Smooth muscle cell of the brain vasculature (primary cell): ENCODE results near the gene KCNT2.
A peak's percentile ranks its signal among the peaks of the same experiment; 100 is the strongest.
"Not testable (repeated sequence)": the region's sequence is repeated elsewhere in the genome, so short reads cannot be mapped to it uniquely, and the experiment has no call there.

Experiments
- DNase-seq: peaks from one replicate; pipeline ENCODE4 v3.0.0-alpha.2; 2012; ENCODE audit warnings: low read depth, low spot score

The KCNT2 gene

GRCh38 chr1:196590959-196591358, 17.3 kb downstream of the KCNT2 start:
- DNase-seq = no peak

GRCh38 chr1:196590012-196590708, 18.1 kb downstream of the KCNT2 start:
- DNase-seq = no peak

- no peak for DNase-seq
These were observed 23.5 kb downstream of the KCNT2 start for GRCh38 chr1:196584696-196585095.

- DNase-seq = no peak
These were observed 30.9 kb downstream of the KCNT2 start for GRCh38 chr1:196577386-196577785.

- no peak for DNase-seq
These were observed 35.0 kb downstream of the KCNT2 start for GRCh38 chr1:196573226-196573625.

GRCh38 chr1:196567238-196567637, 41.0 kb downstream of the KCNT2 start:
- no peak for DNase-seq

- DNase-seq = no peak
These were observed 44.5 kb downstream of the KCNT2 start for GRCh38 chr1:196563768-196564167.

GRCh38 chr1:196559314-196559713, 48.9 kb downstream of the KCNT2 start:
- no peak for DNase-seq

GRCh38 chr1:196558411-196558810, 49.8 kb downstream of the KCNT2 start:
- DNase-seq = peak; percentile 40

- no peak for DNase-seq
These were observed 50.4 kb downstream of the KCNT2 start for GRCh38 chr1:196557797-196558196.

- DNase-seq = no peak
These were observed 57.5 kb downstream of the KCNT2 start for GRCh38 chr1:196550731-196551130.

GRCh38 chr1:196546272-196547111, 61.7 kb downstream of the KCNT2 start:
- no peak for DNase-seq

GRCh38 chr1:196545222-196545621, 63.0 kb downstream of the KCNT2 start:
- no peak for DNase-seq

GRCh38 chr1:196544617-196545016, 63.6 kb downstream of the KCNT2 start:
- DNase-seq = no peak

- no peak for DNase-seq
These were observed 64.4 kb downstream of the KCNT2 start for GRCh38 chr1:196543833-196544232.

GRCh38 chr1:196538473-196538872, 69.8 kb downstream of the KCNT2 start:
- DNase-seq = no peak

GRCh38 chr1:196535727-196536126, 72.5 kb downstream of the KCNT2 start:
- no peak for DNase-seq

- no peak for DNase-seq
These were observed 76.3 kb downstream of the KCNT2 start for GRCh38 chr1:196531737-196532524.

- no peak for DNase-seq
These were observed 80.3 kb downstream of the KCNT2 start for GRCh38 chr1:196527919-196528318.

- not testable (repeated sequence) for DNase-seq
These were observed 85.5 kb downstream of the KCNT2 start for GRCh38 chr1:196522574-196523345.

GRCh38 chr1:196517193-196517592, 91.0 kb downstream of the KCNT2 start:
- DNase-seq = no peak
